ENCODE data around the gene AGPAT4.
"Not testable (repeated sequence)": the region's sequence is repeated elsewhere in the genome, so short reads cannot be mapped to it uniquely, and the experiment has no call there.

The AGPAT4 gene

DNA sequence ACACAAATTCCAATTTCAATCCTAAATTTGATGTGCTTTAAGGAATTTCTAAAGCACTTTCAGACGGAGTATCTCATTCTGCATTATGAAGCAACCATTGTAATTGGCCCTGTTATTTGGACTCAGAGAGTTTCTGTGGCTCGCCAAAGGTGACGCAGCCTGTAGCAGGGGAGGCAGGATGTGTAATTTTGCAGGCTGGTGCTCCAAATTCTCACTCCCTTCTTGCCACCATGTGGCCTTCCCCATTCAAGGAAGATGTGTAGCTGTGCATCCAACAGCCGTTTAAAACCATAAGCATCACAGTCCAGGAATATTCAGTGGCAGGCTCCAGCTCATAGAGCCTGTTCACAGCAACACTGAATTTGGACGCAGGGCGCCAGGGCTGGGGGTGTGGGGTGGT, 45.8 kb downstream of the AGPAT4 start:
- H3K36me3 ChIP-seq (replicated peaks), result peaks cover 3% of the 10 kb centered on the region
- in situ Hi-C loops (cut with HindIII; ENCODE audit: low pct_ligation_motif_present, low sequenced_read_pairs), result no loop called here
- H3K27me3 ChIP-seq (replicated peaks), result no peaks in the 10 kb centered on the region
- no peak overlapping the region for H3K27ac ChIP-seq
- no peak for DNase-seq
- H3K4me3 ChIP-seq (ENCODE audit: low read depth, low read length), result no peak overlapping the region
- no peak for TF ChIP-seq CTCF (IDR thresholded peaks at IDR 0.05; ENCODE audit: low read depth, low read length, missing control alignments)

- no peak for DNase-seq
- in situ Hi-C loops (cut with HindIII; ENCODE audit: low pct_ligation_motif_present, low sequenced_read_pairs), result no loop called here
- H3K36me3 ChIP-seq (replicated peaks), result peaks cover 3% of the 10 kb centered on the region
- no peak overlapping the region for H3K27ac ChIP-seq
- no peaks in the 10 kb centered on the region for H3K27me3 ChIP-seq (replicated peaks)
- TF ChIP-seq CTCF (IDR thresholded peaks at IDR 0.05; ENCODE audit: low read depth, low read length, missing control alignments), result no peak
- H3K4me3 ChIP-seq (ENCODE audit: low read depth, low read length), result no peak overlapping the region
Observed at GRCh38 chr6:161227004-161227960, 46.6 kb downstream of the AGPAT4 start.

DNA sequence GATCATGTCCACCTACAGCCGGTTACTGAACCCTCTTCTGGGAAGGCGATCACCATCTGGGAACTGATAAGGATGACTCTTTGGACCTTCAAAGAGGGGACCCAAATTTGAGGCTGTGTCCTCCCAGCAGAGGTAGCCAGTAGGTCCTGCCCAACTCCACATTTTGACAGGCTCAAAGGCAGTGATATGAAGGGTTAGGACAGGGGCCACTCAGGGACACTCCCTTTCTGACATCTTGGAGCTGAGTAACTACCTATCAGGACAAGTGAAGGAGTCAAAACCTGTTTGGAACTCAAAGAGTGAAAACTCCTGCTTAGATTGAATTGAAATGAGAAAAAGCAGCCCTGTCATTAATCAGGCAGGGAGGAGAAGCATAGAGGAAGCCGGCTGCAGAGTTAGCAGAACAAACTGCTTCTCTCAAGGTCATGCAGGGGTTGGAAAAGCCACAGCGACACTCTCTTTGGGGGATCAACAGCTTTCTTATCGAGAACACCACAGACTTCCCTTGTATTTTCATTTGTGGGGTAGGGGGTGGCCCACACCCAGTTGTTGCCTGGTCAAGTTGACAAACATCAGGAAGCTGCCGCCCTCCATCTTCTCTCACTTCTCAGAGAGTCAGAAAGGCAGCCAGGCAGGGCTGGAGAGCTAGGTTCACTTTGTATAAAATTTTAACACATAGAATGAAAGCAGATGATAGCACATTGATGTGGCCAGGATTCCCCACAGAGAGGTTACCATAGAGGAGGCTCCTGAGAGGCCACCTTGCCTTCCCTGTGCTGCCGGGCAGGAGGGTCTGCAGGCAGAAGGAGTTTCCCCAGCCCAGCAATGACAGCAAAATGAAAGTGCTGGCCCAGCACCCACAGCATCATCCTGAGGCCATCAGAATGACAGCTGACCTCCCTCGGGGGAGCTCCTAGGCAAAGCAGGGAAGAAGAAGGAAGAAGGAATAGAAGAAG, 47.6 kb downstream of the AGPAT4 start:
- no peak overlapping the region for H3K27ac ChIP-seq
- in situ Hi-C loops (cut with HindIII; ENCODE audit: low pct_ligation_motif_present, low sequenced_read_pairs), result no loop called here
- no peaks in the 10 kb centered on the region for H3K27me3 ChIP-seq (replicated peaks)
- H3K4me3 ChIP-seq (ENCODE audit: low read depth, low read length), result no peak overlapping the region
- TF ChIP-seq CTCF (IDR thresholded peaks at IDR 0.05; ENCODE audit: low read depth, low read length, missing control alignments), result no peak
- no peak for DNase-seq
- no peaks in the 10 kb centered on the region for H3K36me3 ChIP-seq (replicated peaks)

DNA sequence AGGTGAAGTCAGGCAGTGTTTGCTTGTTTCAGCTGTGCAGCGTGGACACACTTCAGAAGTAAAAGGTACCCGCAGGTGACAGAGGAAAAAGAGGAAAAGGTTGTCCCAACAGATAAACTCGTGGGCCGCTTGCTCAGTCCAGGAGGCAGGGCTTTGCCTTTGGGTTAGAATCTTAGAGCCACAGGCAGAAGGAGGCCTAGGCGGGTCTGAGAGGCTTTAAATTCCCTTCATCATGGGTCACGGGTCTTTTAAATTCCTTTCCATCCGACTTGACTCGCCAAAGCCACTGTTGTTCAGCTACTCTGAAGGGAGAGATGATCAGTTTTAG, 48.2 kb downstream of the AGPAT4 start:
- no peak for TF ChIP-seq CTCF (IDR thresholded peaks at IDR 0.05; ENCODE audit: low read depth, low read length, missing control alignments)
- Histone ChIP-seq H3K27me3 (replicated peaks) (no peaks in the 10 kb centered on the region), H3K36me3 (replicated peaks) (no peaks in the 10 kb centered on the region), H3K4me3 (ENCODE audit: low read depth, low read length) (no peak overlapping the region), H3K27ac (no peak overlapping the region)
- in situ Hi-C loops (cut with HindIII; ENCODE audit: low pct_ligation_motif_present, low sequenced_read_pairs), result no loop called here
- no peak for DNase-seq

GRCh38 chr6:161224951-161225680, 48.7 kb downstream of the AGPAT4 start:
- DNase-seq; H3K36me3 ChIP-seq (replicated peaks); H3K4me3 ChIP-seq (ENCODE audit: low read depth, low read length); in situ Hi-C loops (cut with HindIII; ENCODE audit: low pct_ligation_motif_present, low sequenced_read_pairs); H3K27me3 ChIP-seq (replicated peaks); H3K27ac ChIP-seq: not testable (repeated sequence)
